ENCODE data around the gene KIFC3.

The KIFC3 gene

GRCh38 chr16:57761301-57761700 is 41.0 kb downstream of the KIFC3 start:
- Histone ChIP-seq H3K4me2 (ENCODE audit: low read length) (no peak overlapping the region), H3K4me1 (ENCODE audit: control insufficient read depth, low read length) (peaks cover 10% of the 10 kb centered on the region; the same call in 1 of the 2 replicates), H3K36me3 (ENCODE audit: control insufficient read depth, low read length) (peaks cover 5% of the 10 kb centered on the region; the same call in 1 of the 2 replicates)

GRCh38 chr16:57760357-57761160 is 41.7 kb downstream of the KIFC3 start:
- no peaks in the 10 kb centered on the region for H3K79me2 ChIP-seq (ENCODE audit: control insufficient read depth, low read length)
- TF ChIP-seq, protein P1, sequence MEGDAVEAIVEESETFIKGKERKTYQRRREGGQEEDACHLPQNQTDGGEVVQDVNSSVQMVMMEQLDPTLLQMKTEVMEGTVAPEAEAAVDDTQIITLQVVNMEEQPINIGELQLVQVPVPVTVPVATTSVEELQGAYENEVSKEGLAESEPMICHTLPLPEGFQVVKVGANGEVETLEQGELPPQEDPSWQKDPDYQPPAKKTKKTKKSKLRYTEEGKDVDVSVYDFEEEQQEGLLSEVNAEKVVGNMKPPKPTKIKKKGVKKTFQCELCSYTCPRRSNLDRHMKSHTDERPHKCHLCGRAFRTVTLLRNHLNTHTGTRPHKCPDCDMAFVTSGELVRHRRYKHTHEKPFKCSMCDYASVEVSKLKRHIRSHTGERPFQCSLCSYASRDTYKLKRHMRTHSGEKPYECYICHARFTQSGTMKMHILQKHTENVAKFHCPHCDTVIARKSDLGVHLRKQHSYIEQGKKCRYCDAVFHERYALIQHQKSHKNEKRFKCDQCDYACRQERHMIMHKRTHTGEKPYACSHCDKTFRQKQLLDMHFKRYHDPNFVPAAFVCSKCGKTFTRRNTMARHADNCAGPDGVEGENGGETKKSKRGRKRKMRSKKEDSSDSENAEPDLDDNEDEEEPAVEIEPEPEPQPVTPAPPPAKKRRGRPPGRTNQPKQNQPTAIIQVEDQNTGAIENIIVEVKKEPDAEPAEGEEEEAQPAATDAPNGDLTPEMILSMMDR (IDR thresholded peaks at IDR 0.05; ENCODE audit: low read depth, low read length, poor library complexity, severe bottlenecking): no peak
- no peak for TF ChIP-seq EZH2phosphoT487 (IDR thresholded peaks at IDR 0.05; ENCODE audit: borderline replicate concordance, low read length)
- no peak overlapping the region for H3K4me2 ChIP-seq (ENCODE audit: low read length)
- H3K4me3 ChIP-seq (ENCODE audit: low read length): no peak overlapping the region
- H4K20me1 ChIP-seq (ENCODE audit: control insufficient read depth, insufficient read depth, low read depth, low read length): no peaks in the 10 kb centered on the region
- peaks cover 10% of the 10 kb centered on the region; the same call in 1 of the 2 replicates for H3K4me1 ChIP-seq (ENCODE audit: control insufficient read depth, low read length)
- H3K9me2 ChIP-seq (replicated peaks; ENCODE audit: control insufficient read depth, low read length): no peaks in the 10 kb centered on the region
- H3K9me3 ChIP-seq (ENCODE audit: control insufficient read depth, insufficient read depth, low read length): no peaks in the 10 kb centered on the region
- no peaks in the 10 kb centered on the region for H3K27me3 ChIP-seq (ENCODE audit: control insufficient read depth, low read length)
- H3K27ac ChIP-seq (ENCODE audit: low read depth, low read length): no peak overlapping the region
- H3K36me3 ChIP-seq (ENCODE audit: control insufficient read depth, low read length): peaks cover 7% of the 10 kb centered on the region; the same call in 1 of the 2 replicates
- H3F3A ChIP-seq (ENCODE audit: control insufficient read depth, insufficient read depth): no peaks in the 10 kb centered on the region

More at GRCh38 chr16:57761301-57761700, 41.0 kb downstream of the KIFC3 start:
- TF ChIP-seq, protein P1 (IDR thresholded peaks at IDR 0.05; ENCODE audit: low read depth, low read length, poor library complexity, severe bottlenecking): no peak
- no peak for TF ChIP-seq EZH2phosphoT487 (IDR thresholded peaks at IDR 0.05; ENCODE audit: borderline replicate concordance, low read length)
- no peak overlapping the region for H3K27ac ChIP-seq (ENCODE audit: low read depth, low read length)
- no peaks in the 10 kb centered on the region for H3K79me2 ChIP-seq (ENCODE audit: control insufficient read depth, low read length)
- no peaks in the 10 kb centered on the region for H3F3A ChIP-seq (ENCODE audit: control insufficient read depth, insufficient read depth)
- H4K20me1 ChIP-seq (ENCODE audit: control insufficient read depth, insufficient read depth, low read depth, low read length): no peaks in the 10 kb centered on the region
- H3K4me3 ChIP-seq (ENCODE audit: low read length): no peak overlapping the region
- no peaks in the 10 kb centered on the region for H3K9me3 ChIP-seq (ENCODE audit: control insufficient read depth, insufficient read depth, low read length)
- H3K9me2 ChIP-seq (replicated peaks; ENCODE audit: control insufficient read depth, low read length): no peaks in the 10 kb centered on the region
- H3K27me3 ChIP-seq (ENCODE audit: control insufficient read depth, low read length): no peaks in the 10 kb centered on the region

GRCh38 chr16:57759541-57760356 is 42.5 kb downstream of the KIFC3 start:
- TF ChIP-seq, protein P1 (IDR thresholded peaks at IDR 0.05; ENCODE audit: low read depth, low read length, poor library complexity, severe bottlenecking): no peak
- no peak for TF ChIP-seq EZH2phosphoT487 (IDR thresholded peaks at IDR 0.05; ENCODE audit: borderline replicate concordance, low read length)
- Histone ChIP-seq H3K4me1 (ENCODE audit: control insufficient read depth, low read length) (peaks cover 4% of the 10 kb centered on the region; the same call in 1 of the 2 replicates), H3K27ac (ENCODE audit: low read depth, low read length) (no peak overlapping the region)

More at GRCh38 chr16:57759541-57760356, 42.5 kb downstream of the KIFC3 start:
- Histone ChIP-seq H3K9me3 (ENCODE audit: control insufficient read depth, insufficient read depth, low read length) (no peaks in the 10 kb centered on the region), H3K27me3 (ENCODE audit: control insufficient read depth, low read length) (no peaks in the 10 kb centered on the region), H3F3A (ENCODE audit: control insufficient read depth, insufficient read depth) (no peaks in the 10 kb centered on the region), H3K4me2 (ENCODE audit: low read length) (no peak overlapping the region), H3K9me2 (replicated peaks; ENCODE audit: control insufficient read depth, low read length) (no peaks in the 10 kb centered on the region), H3K36me3 (ENCODE audit: control insufficient read depth, low read length) (peaks cover 9% of the 10 kb centered on the region; the same call in 1 of the 2 replicates), H3K4me3 (ENCODE audit: low read length) (no peak overlapping the region), H4K20me1 (ENCODE audit: control insufficient read depth, insufficient read depth, low read depth, low read length) (no peaks in the 10 kb centered on the region), H3K79me2 (ENCODE audit: control insufficient read depth, low read length) (no peaks in the 10 kb centered on the region)

Data from DOHH2 (cell line).